Lower leg skin (tissue), 3 donors: ENCODE results near the gene PDZRN3.

Experiments
- CTCF ChIP-seq, 3 donors: fragments of 450-650 bp; IDR thresholded peaks; one replicate each; pipeline ENCODE4 v1.5.1; 2016; ENCODE audit warnings: antibody characterized with exemption in 3 of 3, mild to moderate bottlenecking in 3 of 3, moderate library complexity in 2 of 3
- POLR2A ChIP-seq, 2 donors: fragments of 450-650 bp; IDR thresholded peaks; one replicate each; pipeline ENCODE4 v1.6.1; 2016 to 2017; ENCODE audit warnings: antibody characterized with exemption in 2 of 2, mild to moderate bottlenecking in 1 of 2, moderate library complexity in 1 of 2

- TF ChIP-seq CTCF (IDR thresholded peaks at IDR 0.05) (no peak), POLR2A (IDR thresholded peaks at IDR 0.05) (no peak)
Observed at GRCh38 chr3:73674280-73674679, 49.5 kb upstream of the PDZRN3 start.
